ENCODE data around the gene SLC11A2.

DNA sequence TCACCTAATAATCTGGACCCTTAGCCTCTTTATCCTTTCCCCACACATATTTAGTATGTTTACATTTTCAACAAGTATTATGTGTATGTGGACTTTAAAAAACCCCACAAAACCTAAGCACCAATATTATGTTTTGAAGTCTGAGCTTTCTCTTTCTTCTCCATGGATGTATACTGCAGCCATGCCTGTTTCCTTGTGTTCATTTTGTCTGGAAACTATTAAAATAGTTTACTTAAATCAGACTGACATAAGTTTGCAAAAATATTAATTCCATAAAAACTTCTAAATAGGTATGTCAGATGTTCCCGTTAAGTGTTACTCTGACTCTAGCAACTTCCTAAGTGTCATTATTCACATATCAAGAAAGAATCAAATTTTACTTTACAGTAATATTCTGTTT lies 70.9 kb downstream of the SLC11A2 start:
- TF ChIP-seq, protein P1, sequence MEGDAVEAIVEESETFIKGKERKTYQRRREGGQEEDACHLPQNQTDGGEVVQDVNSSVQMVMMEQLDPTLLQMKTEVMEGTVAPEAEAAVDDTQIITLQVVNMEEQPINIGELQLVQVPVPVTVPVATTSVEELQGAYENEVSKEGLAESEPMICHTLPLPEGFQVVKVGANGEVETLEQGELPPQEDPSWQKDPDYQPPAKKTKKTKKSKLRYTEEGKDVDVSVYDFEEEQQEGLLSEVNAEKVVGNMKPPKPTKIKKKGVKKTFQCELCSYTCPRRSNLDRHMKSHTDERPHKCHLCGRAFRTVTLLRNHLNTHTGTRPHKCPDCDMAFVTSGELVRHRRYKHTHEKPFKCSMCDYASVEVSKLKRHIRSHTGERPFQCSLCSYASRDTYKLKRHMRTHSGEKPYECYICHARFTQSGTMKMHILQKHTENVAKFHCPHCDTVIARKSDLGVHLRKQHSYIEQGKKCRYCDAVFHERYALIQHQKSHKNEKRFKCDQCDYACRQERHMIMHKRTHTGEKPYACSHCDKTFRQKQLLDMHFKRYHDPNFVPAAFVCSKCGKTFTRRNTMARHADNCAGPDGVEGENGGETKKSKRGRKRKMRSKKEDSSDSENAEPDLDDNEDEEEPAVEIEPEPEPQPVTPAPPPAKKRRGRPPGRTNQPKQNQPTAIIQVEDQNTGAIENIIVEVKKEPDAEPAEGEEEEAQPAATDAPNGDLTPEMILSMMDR (IDR thresholded peaks at IDR 0.05) = no peak
- TF ChIP-seq POLR2A (IDR thresholded peaks at IDR 0.05; ENCODE audit: low read depth) (no peak), EP300 (IDR thresholded peaks at IDR 0.05) (no peak), POLR2AphosphoS5 (IDR thresholded peaks at IDR 0.05) (no peak)
